COR-L47 (cell line): ENCODE data around the gene ARHGEF39.
"Not testable (repeated sequence)": the region's sequence is repeated elsewhere in the genome, so short reads cannot be mapped to it uniquely, and the experiment has no call there.

Source experiments
- DNase-seq: peaks from one replicate; lab custom pipeline; 2025; lab: John Stamatoyannopoulos, UW

Gene ARHGEF39

DNA sequence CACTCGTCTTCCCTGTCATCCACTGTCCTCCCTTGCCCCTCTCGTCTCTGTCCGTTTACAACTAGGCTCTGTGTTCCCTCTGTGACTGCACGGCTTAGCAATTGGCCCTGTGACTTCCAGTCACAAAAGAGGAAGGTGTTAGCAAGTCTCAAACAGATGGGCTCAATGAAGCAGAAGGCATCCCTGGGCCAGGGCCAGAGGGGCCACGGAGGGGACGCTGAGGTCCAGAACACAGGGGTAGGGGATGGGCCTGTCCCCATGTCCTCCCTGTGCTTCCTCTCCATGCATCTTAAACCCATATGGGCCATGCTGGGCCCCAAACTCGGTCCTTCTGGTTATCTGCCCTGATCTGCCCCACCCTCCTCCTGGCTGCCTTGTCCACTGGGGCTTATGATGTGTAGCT, 46.7 kb downstream of the ARHGEF39 start, which contains the start of gene CD72:
CD72 (minus strand) TSS at position 89 of the 403 bp plus-strand sequence. CDS start 110 bp downstream, outside the sequence.
- no peak for DNase-seq

- no peak for DNase-seq
These were observed 47.4 kb downstream of the ARHGEF39 start for GRCh38 chr9:35617548-35617947.

- peak; percentile 27 for DNase-seq
These were observed 48.1 kb downstream of the ARHGEF39 start for GRCh38 chr9:35616681-35617459.

DNA sequence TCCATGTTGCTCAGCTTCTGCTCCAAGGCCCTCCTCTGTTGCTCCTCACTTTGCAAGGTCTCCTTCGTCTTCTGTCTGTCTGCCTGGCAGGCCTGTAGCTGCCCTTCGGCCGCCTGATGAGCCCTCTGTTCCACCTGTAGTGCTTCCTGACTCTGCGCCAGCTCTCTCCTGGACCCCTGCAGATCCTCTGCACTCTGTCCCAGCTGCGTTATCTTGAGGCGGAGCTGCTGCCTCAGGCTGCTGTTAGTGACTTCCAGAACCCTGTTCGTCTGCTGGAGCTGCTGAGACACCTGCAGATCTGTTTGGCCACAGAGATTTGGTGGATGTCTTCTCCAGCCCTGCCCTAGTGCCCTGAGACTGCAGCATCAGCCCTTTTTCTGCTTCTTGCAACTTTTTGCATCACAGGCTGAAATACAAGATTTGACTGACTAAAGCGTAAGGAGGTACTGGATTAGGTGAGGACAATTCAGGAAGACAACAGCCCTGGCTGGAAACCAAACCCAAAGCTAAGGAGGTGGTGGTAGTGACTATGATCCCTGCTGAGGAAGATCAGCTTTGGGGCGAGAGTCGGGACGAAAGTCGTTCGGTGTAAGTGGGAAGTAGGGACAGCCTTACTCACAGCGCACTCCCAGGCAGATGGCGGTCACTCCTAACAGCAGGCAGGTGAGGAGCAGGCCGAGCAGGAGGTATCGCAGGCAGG, 48.9 kb downstream of the ARHGEF39 start:
- peak; percentile 32 for DNase-seq

DNA sequence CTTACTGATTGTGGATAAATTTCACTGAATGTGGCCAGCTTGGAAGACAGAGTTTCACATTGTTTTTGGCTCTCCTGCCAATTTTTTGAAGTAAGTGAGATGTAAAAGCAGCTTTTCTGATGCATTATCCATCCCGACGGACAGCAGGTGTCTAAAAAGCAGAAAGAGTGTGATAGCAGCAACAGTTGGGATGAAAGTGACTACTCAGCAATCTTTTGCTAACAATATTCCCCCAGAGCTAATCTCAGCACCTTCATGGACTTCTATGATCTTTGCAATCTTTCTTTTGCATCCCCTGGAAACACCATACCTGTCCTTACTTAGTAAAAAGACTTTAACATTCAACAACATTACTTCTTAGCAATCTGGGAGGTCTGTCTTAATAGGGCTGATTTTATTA, 52.2 kb downstream of the ARHGEF39 start:
- no peak for DNase-seq

DNA sequence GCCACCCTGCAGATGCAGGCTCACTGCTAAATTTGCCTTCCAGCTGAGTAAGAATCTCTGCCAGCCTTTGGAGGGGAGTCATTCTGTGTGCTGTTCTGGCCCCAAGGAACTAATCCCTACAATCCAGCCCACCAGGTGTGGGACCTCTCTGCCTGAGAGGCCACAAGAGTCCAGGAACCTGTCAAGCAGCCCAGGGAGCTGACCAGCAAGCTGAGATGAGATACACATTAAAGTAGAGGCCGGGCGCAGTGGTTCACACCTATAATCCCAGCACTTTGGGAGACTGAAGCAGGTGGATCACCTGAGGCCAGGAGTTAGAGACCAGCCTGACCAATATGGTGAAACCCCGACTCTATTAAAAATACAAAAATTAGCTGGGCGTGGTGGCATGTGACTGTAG, 52.9 kb downstream of the ARHGEF39 start:
- not testable (repeated sequence) for DNase-seq

DNA sequence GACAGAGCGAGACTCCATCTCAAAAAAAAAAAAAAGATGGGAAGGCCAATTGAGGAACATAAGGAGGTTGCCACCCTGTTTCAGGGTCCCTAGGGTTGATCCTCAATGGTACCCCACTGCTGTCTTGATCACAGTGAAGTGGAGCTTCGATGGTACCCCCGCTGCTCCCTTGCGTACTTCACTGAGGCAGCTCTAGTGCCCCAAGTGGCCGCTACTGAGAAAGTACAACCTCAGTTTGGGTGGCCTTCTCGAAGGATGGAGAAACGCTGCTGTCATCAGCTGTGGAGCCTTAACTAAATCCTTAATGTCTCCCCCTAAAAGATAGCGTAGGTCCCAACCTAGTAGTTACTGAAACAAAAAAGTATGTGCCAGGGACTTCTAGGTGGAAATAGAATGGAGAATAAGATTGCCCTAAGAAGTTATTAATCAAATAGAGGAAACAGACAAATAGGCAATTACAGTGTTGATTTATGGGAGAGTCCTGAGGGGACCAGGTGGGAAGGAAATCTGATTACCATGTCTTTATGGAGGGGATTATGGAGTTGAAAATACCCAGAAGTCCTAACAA, 53.7 kb downstream of the ARHGEF39 start:
- peak; percentile 29 for DNase-seq

DNA sequence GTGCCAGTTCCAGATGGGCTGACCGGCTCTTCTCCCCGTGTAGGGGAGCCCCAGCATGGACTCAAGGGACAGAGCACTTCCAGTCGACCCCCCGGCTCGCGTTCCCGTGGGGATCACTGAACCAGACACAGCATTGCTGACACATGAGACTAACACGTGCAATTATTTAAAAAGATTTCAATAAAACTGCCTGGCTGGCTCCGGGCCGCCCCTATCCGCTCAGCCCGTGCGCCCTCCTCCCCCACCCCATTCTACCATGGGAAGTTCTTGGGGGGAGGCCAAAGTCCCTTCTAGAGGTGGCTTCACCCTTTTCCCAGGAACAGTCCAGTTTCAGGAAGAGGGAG, 55.2 kb downstream of the ARHGEF39 start:
- no peak for DNase-seq
